IMR-90 (cell line): ENCODE results near the gene LATS2. TPM values are rescaled to one million over a fixed set of nuclear protein-coding genes. Genes with fewer than 3 reads are reported as not detected.
A peak's percentile ranks its signal among the peaks of the same experiment; 100 is the strongest.

Source experiments
- ATAC-seq: fragments of 200-7000 bp; cut with Tn5 transposase; 2 replicates; pipeline ENCODE4 v1.9.1; 2020; ENCODE audit warnings: low read depth, mild to moderate bottlenecking, moderate library complexity
- BruUV-seq: library from RNA; stranded (reverse); fragments of 400-500 nt; replicated peaks from 2 replicates; lab custom pipeline; 2021; lab: Mats Ljungman, UMichigan
- CTCF ChIA-PET: fragments of 300-600 bp; formaldehyde crosslinking; extraction: SDS; loops from one replicate; lab custom pipeline; 2021; ENCODE audit warnings: antibody characterized with exemption; lab: Yijun Ruan, JAX
- POLR2A ChIA-PET: fragments of 300-600 bp; sonication (Branson Sonifier 250); formaldehyde crosslinking; loops from one replicate; lab custom pipeline; 2022; ENCODE audit warnings: antibody characterized with exemption; ENCODE audit not compliant: unreplicated experiment; lab: Charles Lee
- DNase-seq: peaks from one replicate; pipeline ENCODE4 v3.0.0; 2013
- H2AFZ ChIP-seq: replicated peaks from 2 replicates; pipeline ENCODE3; 2013; ENCODE audit warnings: low read length, mild to moderate bottlenecking; ENCODE audit not compliant: poor library complexity
- H2AK5ac ChIP-seq: 2 replicates; pipeline ENCODE4 v1.6.1; 2013; ENCODE audit warnings: low read depth, low read length, inconsistent platforms
- H2AK9ac ChIP-seq: replicated peaks from 2 replicates; pipeline ENCODE3; 2013; ENCODE audit warnings: mild to moderate bottlenecking, low read depth, low read length, moderate library complexity; ENCODE audit not compliant: poor library complexity
- H2BK120ac ChIP-seq: 2 replicates; pipeline ENCODE4 v1.6.1; 2013; ENCODE audit warnings: low read depth, low read length, inconsistent platforms
- H2BK15ac ChIP-seq: 3 replicates; pipeline ENCODE4 v1.6.1; 2013; ENCODE audit warnings: low read depth, low read length, inconsistent platforms
- H2BK20ac ChIP-seq: 2 replicates; pipeline ENCODE4 v1.6.1; 2013; ENCODE audit warnings: low read depth, mild to moderate bottlenecking, inconsistent platforms, low read length, moderate library complexity
- H2BK5ac ChIP-seq: 2 replicates; pipeline ENCODE4 v1.6.1; 2013; ENCODE audit warnings: mild to moderate bottlenecking, low read depth, low read length, inconsistent platforms; ENCODE audit not compliant: poor library complexity, severe bottlenecking
- H3K14ac ChIP-seq: replicated peaks from 2 replicates; pipeline ENCODE4 v1.6.1; 2013; ENCODE audit warnings: low read depth, low read length, inconsistent platforms
- H3K18ac ChIP-seq: 2 replicates; pipeline ENCODE4 v1.6.1; 2013; ENCODE audit warnings: low read depth, low read length, control low read depth
- H3K23ac ChIP-seq: 2 replicates; pipeline ENCODE4 v1.6.1; 2013; ENCODE audit warnings: low read depth, low read length, inconsistent platforms
- H3K27ac ChIP-seq: 2 replicates; pipeline ENCODE4 v1.5.1; 2013; ENCODE audit warnings: mild to moderate bottlenecking, control low read depth, low read length; ENCODE audit not compliant: insufficient read depth
- H3K27me3 ChIP-seq: 2 replicates; pipeline ENCODE4 v1.6.1; 2013; ENCODE audit warnings: low read length; ENCODE audit not compliant: control insufficient read depth, insufficient read depth
- H3K36me3 ChIP-seq: 2 replicates; pipeline ENCODE4 v1.6.1; 2013; ENCODE audit warnings: low read length, mixed read lengths; ENCODE audit not compliant: control insufficient read depth, insufficient read depth
- H3K4ac ChIP-seq: 2 replicates; pipeline ENCODE4 v1.6.1; 2013; ENCODE audit warnings: low read depth, low read length, inconsistent platforms
- H3K4me1 ChIP-seq: 2 replicates; pipeline ENCODE4 v1.6.1; 2013; ENCODE audit warnings: low read length, mixed read lengths; ENCODE audit not compliant: control insufficient read depth, insufficient read depth
- H3K4me2 ChIP-seq: 2 replicates; pipeline ENCODE4 v1.6.1; 2013; ENCODE audit warnings: low read depth, mild to moderate bottlenecking, control low read depth, low read length, moderate library complexity
- H3K4me3 ChIP-seq: 2 replicates; pipeline ENCODE4 v1.5.1; 2013; ENCODE audit warnings: low read depth, mild to moderate bottlenecking, control low read depth, low read length, moderate library complexity; ENCODE audit not compliant: insufficient read depth
- H3K56ac ChIP-seq: 2 replicates; pipeline ENCODE4 v1.6.1; 2013; ENCODE audit warnings: low read length, inconsistent platforms; ENCODE audit not compliant: insufficient read depth; ENCODE audit errors: extremely low read depth
- H3K79me1 ChIP-seq, 2 experiments: 2 replicates each; pipeline ENCODE4 v1.6.1; 2013; ENCODE audit warnings: low read length in 2 of 2, inconsistent platforms in 1 of 2, low read depth in 1 of 2
- H3K9ac ChIP-seq: 2 replicates; pipeline ENCODE4 v1.6.1; 2013; ENCODE audit warnings: low read depth, low read length, control low read depth
- H3K9me1 ChIP-seq: 2 replicates; pipeline ENCODE4 v1.6.1; 2013; ENCODE audit warnings: low read length, inconsistent platforms; ENCODE audit not compliant: insufficient read depth
- H3K9me3 ChIP-seq: 2 replicates; pipeline ENCODE4 v1.6.1; 2013; ENCODE audit warnings: low read length; ENCODE audit not compliant: control insufficient read depth, insufficient read depth
- H4K20me1 ChIP-seq: 2 replicates; pipeline ENCODE4 v1.6.1; 2013; ENCODE audit warnings: low read length, inconsistent platforms; ENCODE audit not compliant: insufficient read depth
- H4K5ac ChIP-seq: 2 replicates; pipeline ENCODE4 v1.6.1; 2013; ENCODE audit warnings: mild to moderate bottlenecking, low read depth, low read length, control low read depth
- H4K8ac ChIP-seq, 2 experiments: 2 replicates each; pipeline ENCODE4 v1.6.1; 2013; ENCODE audit warnings: low read depth in 2 of 2, low read length in 2 of 2, control low read depth in 1 of 2, inconsistent platforms in 1 of 2
- H4K91ac ChIP-seq: 2 replicates; pipeline ENCODE4 v1.6.1; 2013; ENCODE audit warnings: low read depth, low read length, inconsistent platforms; ENCODE audit not compliant: insufficient read depth
- BHLHE40 ChIP-seq: fragments of 150-350 bp; IDR thresholded peaks from 2 replicates; pipeline ENCODE4 v1.6.1; 2016; ENCODE audit warnings: mild to moderate bottlenecking, low read depth, low read length
- CEBPB ChIP-seq: IDR thresholded peaks from 2 replicates; pipeline ENCODE4 v1.6.1; 2012; ENCODE audit warnings: low read depth, low read length, improper control_type of control experiment
- CHD1 ChIP-seq: IDR thresholded peaks from 2 replicates; pipeline ENCODE4 v1.6.1; 2012; ENCODE audit warnings: low read depth, low read length, improper control_type of control experiment
- MAFK ChIP-seq: IDR thresholded peaks from 2 replicates; pipeline ENCODE4 v1.6.1; 2012; ENCODE audit warnings: low read depth, low read length, improper control_type of control experiment
- MXI1 ChIP-seq: IDR thresholded peaks from 2 replicates; pipeline ENCODE4 v1.6.1; 2012; ENCODE audit warnings: low read depth, mild to moderate bottlenecking, low read length, moderate library complexity, borderline replicate concordance
- RAD21 ChIP-seq: IDR thresholded peaks from 2 replicates; pipeline ENCODE4 v1.6.1; 2012; ENCODE audit warnings: low read length, improper control_type of control experiment
- RCOR1 ChIP-seq: IDR thresholded peaks from 2 replicates; pipeline ENCODE4 v1.6.1; 2012; ENCODE audit warnings: mild to moderate bottlenecking, low read length, improper control_type of control experiment; ENCODE audit not compliant: insufficient replicate concordance
- RFX5 ChIP-seq: IDR thresholded peaks from 2 replicates; pipeline ENCODE4 v1.8.0; 2012; ENCODE audit warnings: low read depth, mild to moderate bottlenecking, low read length, moderate library complexity
- SMC3 ChIP-seq: fragments of 150-350 bp; IDR thresholded peaks from 2 replicates; pipeline ENCODE4 v1.6.1; 2016; ENCODE audit warnings: low read depth, mild to moderate bottlenecking, antibody characterized with exemption, low read length, moderate library complexity
- WGBS, 2 experiments: methylation state at CpG; one replicate each; pipeline versions ENCODE4 v1.1.5 to v1.1.7; 2013; ENCODE audit warnings: missing lambda C conversion rate in 2 of 2; ENCODE audit not compliant: insufficient read length in 1 of 2; ENCODE audit errors: extremely low coverage in 2 of 2; 5-methylcytosine and 5-hydroxymethylcytosine counted together
- dilution Hi-C: fragments of 300-500 bp; cut with HindIII; formaldehyde crosslinking; loops from one replicate; pipeline ENCODE4 v1.14.3; 2018; ENCODE audit warnings: low sequenced_read_pairs; ENCODE audit not compliant: unreplicated experiment
- in situ Hi-C: fragments of 300-500 bp; cut with MboI; formaldehyde crosslinking; loops from 3 replicates; pipeline ENCODE4 v1.14.3; 2019; ENCODE audit warnings: low sequenced_read_pairs, inconsistent platforms, mixed read lengths
- intact Hi-C: fragments of 100-400 bp; cut with micrococcal nuclease; formaldehyde crosslinking; loops from 2 replicates; pipeline ENCODE4 v1.10.0; 2022
- polyA plus RNA-seq, 3 experiments: library from polyadenylated mRNA; depleted of rRNA; stranded (reverse); fragments of >200 nt; gene quantifications; 2 replicates each; pipeline ENCODE4 v1.2.3, GENCODE V29; 2012; ENCODE audit warnings: low replicate concordance in 1 of 3
- total RNA-seq: library from RNA; depleted of rRNA; stranded (reverse); fragments of >200 nt; gene quantifications from 2 replicates; pipeline ENCODE4 v1.2.3, GENCODE V29; 2012

Gene LATS2
- total and polyA plus RNA-seq, 2 of the 4 experiments (the other 2 are of a cell fraction): 12.7 to 22.4 TPM

GRCh38 chr13:20997301-20998161 is 63.9 kb downstream of the LATS2 start:
- dilution Hi-C loops: no loop called here
- WGBS, 2 experiments: no CpG with 5 or more reads among the region's 14 CpGs
- Histone ChIP-seq H2BK20ac (peak overlapping the region; percentile 93), H3K4ac (peak overlapping the region; percentile 97), H4K5ac (peak overlapping the region; percentile 61; the same call in 1 of the 2 replicates), H4K20me1 (peaks cover 48% of the 10 kb centered on the region), H3K9ac (peak overlapping the region; percentile 62), H2BK15ac (peak overlapping the region; percentile 71), H2BK5ac (peak overlapping the region; percentile 94), H2AK5ac (peak overlapping the region; percentile 91), H3K56ac (peak overlapping the region; percentile 85), H3K18ac (peak overlapping the region; percentile 70), H4K8ac (peak overlapping the region; percentile 80 to 93), H3K4me3 (no peak overlapping the region), H3K14ac (peak overlapping the region; percentile 93), H3K4me2 (peak overlapping the region; percentile 21), H3K4me1 (peaks cover 24% of the 10 kb centered on the region), H3K79me1 (peaks cover 29 to 72% of the 10 kb centered on the region in 2 experiments), H2AFZ (peak overlapping the region; percentile 67), H2AK9ac (peak overlapping the region; percentile 93), H3K36me3 (peaks cover 27% of the 10 kb centered on the region), H2BK120ac (peak overlapping the region; percentile 93), H3K27ac (peak overlapping the region; percentile 92), H3K9me3 (peaks cover 4% of the 10 kb centered on the region; the same call in 1 of the 2 replicates), H4K91ac (peak overlapping the region; percentile 98), H3K27me3 (no peaks in the 10 kb centered on the region), H3K9me1 (peaks cover 42% of the 10 kb centered on the region), H3K23ac (peak overlapping the region; percentile 93)
- TF ChIP-seq SMC3 (no peak), CHD1 (no peak), CEBPB (peak; percentile 27; the same call in 1 of the 2 replicates), RFX5 (no peak), MAFK (peak; percentile 33; the same call in 1 of the 2 replicates), RCOR1 (peak; percentile 81), MXI1 (peak; percentile 91; the same call in 1 of the 2 replicates), RAD21 (peak; percentile 22; the same call in 1 of the 2 replicates), BHLHE40 (peak; percentile 93)
- ChIA-PET POLR2A (interaction anchor here (0.6 kb wide), 1 partner anchor 73 kb away, joined by 6 read pairs; no protein-coding TSS in a partner anchor), CTCF (interaction anchor here (0.6 kb wide), 1 partner anchor 48 kb away, joined by 4 read pairs; no protein-coding TSS in a partner anchor)
- intact Hi-C loops: loop anchor here (1.0 to 5.0 kb wide), 3 partner anchors 17 to 54 kb away; no protein-coding TSS in a partner anchor
- no TSS peak for BruUV-seq
- DNase-seq (peak; percentile 98), ATAC-seq (peak; percentile 87)
- in situ Hi-C loops: no loop called here
